Activated T-cell treated with anti-CD3 and anti-CD28 coated beads for 4 hours (primary cell): ENCODE measurements around the gene NCL.
A peak's percentile ranks its signal among the peaks of the same experiment; 100 is the strongest.
"Not testable (repeated sequence)": the region's sequence is repeated elsewhere in the genome, so short reads cannot be mapped to it uniquely, and the experiment has no call there.

Experiments used
- DNase-seq: peaks from one replicate; pipeline ENCODE4 v3.0.0-alpha.2; 2020

Gene NCL

DNA sequence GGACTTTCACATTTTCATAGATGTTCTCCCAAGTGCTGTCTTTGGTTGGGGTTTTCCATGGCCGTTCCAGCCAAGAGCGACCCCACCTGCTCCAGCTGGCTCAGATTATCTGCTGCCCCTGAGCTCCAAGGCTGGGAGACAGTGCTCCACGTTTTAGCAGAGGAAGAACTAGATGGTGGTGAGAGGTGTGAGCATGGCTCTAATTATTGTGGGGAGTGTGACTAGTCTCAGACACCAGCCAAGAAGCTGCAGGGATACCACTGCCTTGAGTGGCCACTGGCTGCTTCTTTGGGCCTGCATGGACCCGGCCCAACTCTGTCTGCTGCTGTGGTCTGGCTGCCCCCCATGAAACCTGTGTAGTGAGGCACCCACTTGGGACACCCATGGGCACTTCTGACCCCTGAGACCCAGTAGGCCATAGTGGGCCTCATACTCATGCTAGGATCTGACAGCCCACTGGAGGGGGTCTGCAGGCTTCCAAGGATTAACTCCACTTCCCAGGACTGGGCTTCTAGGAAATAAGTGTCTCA is 2.8 kb upstream of the NCL start:
- DNase-seq = no peak

DNA sequence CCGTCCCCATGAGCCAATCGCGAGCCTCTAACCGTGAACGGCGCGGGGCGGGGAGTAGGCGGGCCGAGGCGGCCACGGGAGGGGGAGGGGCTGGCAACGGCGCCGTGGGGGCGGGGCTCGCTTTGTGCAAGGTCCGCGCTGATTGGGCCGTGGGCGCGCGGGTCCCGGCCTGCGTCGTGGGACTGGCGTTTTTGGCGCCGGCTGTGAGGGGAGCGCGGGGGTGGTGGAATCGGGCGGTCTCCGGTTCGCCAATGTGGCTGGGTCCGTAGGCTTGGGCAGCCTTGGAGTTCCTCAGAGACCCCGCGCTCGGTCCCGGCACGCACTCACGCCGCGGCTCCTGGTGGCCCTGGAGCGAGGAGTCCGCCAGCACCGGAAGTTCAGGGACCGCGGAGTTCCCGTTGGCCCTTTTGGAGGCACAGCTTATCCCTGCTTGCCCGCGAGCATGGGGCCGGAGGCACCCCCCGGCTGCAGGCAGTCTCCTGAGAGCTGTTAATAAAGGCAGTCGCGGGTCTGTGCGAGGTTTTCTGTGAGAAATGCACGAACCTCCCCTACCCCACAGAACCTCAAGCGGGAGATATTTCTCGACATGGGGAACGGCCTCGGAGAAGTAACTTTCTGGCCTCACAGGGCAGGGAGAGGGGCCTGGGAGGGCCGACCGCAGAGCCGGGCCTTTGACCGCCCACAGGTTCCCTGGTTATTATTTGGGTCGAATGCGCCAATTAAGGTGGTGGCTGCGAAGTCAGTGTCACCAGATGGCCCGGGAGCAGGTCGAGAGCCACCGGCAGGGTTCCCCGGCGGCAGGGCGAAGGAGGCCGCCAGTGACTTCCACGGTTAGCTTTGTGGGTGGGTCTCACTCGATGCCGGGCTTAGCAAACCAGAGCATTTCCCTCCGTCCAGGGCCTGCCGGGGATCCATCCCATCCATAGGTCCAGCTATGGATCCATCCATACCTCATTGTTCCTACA is 574 bp upstream of the NCL start:
- DNase-seq = peak; percentile 99

DNA sequence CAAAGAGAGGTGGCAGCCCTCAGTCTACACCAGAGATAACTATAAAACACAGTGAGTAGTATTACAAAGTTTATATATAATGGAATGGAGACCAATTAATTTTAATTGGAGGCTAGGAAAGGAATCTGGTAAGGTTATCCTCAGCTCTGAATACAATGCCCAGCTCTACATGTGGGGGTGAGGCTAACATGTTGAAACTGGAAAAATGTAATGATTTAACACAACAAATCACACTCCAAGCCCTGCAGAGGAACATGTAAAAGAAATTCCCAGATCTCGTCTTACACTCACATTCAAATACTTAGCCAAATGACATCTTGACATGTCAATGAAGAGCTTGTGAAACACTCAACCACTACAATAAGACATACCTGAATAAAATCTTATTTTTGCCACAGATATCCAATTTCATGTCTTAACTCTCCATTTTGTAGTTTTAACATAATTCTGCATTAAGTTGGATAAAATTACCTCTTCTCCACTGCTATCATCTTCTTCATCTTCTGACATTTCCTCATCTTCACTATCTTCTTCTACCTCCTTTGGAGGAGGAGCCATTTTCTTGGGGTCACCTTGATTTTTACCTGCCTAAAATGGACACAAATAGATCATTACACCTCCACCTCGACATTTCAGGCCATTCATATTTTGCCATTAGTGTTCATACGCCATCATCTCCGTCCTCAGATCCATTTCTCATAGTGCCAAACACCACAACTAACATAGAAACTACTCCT is 1.4 kb downstream of the NCL start:
- no peak for DNase-seq

DNA sequence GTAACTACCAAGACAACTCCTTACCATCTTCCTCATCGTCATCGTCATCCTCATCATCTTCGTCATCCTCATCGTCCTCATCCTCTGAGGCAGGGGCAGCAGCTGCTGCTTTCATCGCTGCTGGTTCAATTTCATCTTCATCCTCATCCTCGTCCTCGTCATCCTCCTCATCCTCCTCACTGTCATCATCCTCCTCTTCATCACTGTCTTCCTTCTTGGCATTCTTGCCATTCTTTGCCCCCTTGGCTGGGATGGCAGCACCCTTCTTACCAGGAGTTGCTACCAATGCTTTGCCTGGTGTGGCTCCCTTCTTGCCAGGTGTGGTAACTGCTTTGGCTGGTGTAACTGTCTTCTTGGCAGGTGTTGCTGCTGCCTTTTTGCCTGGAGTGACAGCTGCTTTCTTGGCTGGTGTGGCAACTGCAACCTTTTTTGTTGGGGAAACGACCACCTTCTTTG is 2.7 kb downstream of the NCL start:
- DNase-seq = no peak

DNA sequence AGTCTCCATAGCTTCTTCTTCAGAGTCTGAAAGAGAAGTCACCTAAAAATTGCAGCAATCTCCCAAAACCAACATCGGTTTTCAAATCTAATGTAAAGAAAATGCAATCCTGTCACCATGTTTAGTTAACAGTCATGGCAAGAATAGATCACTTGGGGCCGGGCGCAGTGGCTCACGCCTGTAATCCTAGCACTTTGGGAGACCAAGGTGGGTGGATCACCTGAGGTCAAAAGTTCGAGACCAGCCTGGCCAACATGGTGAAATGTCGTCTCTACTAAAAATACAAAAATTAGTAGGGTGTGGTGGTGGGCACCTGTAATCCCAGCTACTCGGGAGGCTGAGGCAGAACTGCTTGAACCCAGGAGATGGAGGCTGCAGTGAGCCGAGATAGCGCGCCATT is 3.4 kb downstream of the NCL start:
- not testable (repeated sequence) for DNase-seq

DNA sequence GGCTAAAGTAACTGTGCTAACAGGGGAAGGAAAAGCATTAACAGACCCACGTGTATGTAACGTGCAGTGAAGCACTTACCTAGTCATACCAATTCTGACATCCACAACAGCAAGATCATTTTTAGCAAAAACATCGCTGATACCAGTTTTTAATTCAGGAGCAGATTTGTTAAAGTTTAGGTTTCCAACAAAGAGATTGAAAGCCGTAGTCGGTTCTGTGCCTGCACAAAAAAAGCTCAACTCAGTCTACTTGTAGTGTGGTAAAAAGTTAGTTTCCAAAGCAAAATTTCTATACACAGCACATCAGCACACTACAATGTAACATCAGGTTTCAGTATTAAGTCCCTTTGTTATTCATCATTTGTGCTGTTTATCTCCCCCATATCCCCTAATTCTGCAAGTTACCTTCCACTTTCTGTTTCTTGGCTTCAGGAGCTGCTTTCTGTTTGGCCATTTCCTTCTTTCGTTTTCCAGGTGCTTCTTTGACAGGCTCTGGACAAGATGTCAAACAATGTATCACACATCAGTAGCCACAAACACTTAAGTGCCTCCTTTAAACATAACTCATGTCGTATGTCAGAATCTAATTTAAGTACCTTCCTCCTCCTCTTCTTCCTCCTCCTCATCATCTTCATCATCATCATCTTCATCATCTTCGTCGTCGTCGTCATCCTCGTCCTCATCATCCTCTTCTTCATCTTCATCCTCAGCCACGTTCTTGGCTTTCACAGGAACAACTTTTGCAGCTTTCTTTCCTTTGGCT is 4.0 kb downstream of the NCL start:
- DNase-seq = no peak

DNA sequence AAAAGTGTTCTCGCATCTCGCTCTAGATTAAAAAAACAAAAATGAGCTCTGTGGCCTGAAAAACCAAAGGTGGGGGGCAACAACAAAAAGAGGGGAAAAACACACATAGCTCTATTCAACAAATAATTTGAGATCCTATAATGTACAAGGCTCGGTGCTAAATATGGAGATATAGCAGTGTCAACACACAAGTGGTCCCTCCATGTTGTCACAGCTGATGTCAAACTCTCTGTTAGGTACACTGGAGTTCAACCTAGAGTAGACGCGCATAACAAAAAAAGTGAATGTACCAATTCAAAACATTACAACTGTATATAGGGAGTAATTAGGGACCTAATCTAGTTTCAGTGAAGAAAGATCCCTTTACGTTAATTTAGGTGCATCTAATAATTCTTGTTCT is 5.9 kb downstream of the NCL start:
- DNase-seq = no peak

DNA sequence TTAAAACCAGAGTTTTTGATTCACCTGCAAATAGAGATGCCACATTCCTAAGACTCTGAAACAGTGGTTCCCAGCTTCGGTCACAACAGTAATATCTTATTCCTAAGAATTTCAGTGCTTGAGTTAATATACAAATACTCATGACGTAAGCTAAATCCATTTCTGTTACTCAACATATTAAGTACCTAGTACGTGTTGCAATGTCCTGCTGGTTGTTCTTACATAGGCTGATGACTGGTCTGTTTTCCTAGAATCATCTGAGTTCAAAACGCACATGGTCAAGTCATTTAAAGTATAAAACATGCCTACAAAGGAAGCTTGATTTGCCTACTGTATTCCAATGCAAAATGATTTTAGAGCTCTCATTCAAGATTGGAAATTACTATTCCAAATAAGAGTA is 7.2 kb downstream of the NCL start:
- DNase-seq = no peak

DNA sequence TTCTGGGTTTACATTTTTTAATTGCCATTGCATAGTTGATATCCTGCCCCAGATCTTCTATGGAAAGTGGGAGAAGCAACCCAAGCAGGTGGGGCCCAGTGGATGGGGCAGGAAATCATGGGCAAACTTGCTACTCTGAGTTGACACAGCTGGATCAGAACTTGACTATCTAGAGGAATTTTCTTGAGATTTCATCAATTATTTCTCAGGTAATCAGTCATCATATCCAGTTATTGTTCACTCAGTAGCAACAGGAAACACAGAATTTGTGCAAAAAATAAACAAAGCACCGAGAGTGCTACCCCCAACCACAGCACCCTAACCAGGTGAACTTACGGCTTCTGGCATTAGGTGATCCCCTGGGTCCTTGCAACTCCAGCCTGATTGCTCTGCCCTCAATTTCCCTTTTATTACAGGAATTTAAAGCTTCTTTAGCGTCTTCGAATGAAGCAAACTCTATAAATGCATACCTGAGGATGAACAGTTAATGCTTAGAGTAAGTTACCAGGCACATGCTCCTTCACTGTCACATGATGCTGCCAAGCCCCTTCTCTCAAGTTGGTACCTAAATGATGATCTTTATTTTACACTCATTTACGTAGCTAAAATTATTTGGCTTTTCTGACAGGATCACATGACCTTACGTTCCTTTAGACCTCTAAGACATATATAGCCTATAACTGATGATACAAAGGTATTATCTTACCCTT is 7.8 kb downstream of the NCL start:
- no peak for DNase-seq

DNA sequence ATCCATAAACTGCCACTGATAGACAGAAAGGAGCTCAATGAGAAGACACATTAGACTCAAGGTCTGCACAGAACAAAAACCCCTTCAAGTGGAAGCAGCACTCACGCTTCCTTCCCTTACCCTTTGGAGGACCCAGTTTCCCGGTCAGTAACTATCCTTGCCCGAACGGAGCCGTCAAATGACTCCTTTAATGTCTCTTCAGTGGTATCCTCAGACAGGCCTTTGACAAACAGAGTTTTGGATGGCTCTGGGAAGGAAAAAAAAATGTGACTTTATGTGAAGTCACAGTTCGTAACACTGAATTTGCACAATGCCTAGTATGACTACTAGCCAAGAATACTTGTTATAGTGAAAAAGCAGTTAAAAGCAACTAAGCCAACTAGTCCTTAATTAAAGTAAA is 8.4 kb downstream of the NCL start:
- DNase-seq = no peak

DNA sequence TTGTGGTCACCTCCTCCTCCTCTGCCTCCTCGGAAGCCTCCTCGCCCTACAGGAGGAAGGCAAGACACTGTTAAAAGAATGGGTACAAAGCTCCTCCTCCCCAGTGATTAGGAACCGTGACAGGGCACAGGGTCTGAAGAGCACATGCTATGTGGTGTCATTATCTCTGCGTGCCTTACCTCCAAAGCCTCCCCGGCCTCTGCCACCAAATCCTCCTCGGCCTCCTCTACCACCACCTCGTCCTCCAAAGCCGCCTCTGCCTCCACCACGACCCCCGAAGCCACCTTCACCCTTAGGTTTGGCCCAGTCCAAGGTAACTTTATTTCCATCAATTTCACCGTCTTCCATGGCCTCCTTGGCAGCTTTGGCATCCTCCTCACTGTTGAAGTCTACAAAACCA is 9.1 kb downstream of the NCL start:
- DNase-seq = no peak

DNA sequence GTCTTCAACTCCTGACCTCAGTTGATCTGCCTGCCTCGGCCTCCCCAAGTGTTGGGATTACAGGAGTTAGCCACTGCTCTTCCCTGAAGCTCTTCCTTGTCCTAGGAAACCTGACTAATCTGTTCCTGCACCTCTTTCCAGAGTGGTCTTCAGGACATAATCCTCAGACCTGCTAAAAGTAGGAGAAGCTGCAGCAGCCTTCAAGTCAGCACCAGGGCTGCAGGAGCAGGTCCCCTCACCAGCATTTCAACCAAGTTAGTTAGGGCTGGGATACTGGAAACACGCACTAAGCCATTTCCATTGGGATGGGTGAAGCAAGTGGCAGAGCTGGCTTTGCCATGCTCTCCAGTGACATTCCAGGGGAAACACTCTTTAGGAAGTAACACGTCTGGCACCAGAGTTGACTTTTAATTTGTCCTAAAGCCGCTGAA is 9.9 kb downstream of the NCL start:
- DNase-seq = no peak

DNA sequence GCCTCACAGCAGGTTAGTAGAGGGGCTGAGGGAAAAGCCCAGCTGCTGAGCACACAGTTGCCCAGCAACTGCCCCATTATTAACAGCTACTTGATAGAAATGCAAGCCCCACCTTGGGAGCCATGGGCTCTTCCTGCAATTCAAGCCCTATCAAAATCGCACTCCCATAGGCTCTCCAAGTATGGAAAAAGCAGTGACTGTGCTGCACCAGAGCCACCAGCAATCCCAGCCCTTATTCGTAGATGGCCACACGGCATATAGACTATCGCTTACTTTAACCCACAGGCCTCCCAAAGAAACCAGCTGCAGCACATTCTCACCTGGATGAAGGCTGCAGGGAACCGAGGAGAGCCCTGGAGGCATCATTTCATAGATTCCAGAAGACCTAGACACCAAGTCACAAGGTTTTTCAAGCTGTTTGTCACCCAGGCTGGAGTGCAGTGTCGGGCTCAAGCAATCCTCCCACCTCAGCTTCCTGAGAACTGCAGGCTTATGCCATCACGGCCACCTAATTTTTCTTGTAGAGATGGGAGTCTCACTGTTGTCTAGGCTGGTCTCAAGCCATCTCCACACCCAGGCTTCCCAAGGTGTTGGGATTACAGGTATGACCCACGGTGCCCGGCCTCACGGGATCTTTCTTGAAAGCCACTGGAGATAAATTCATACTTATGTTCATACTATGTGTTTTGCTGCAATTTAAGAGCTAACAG is 11.3 kb downstream of the NCL start:
- DNase-seq = no peak

DNA sequence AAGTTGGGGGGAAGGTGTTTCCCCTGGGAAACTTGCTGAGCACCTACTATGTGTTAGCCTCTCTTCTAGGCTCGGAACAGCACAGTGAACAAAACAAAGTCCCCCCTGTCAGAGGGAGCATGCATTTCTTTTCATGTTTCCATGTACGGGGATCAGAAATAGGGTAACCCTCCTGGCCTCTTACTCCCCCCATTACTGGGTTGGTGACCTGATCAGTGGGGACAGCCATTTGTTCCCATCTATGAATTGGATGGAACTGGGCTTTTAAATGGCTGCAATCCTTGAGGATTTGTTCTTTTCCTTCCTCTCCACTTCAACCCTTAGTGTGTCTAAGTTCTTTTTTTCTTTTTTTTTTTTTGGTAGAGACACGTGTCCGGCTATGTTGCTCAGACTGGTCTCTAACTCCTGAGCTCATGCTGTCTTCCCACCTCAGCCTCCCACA is 13.7 kb downstream of the NCL start:
- no peak for DNase-seq

DNA sequence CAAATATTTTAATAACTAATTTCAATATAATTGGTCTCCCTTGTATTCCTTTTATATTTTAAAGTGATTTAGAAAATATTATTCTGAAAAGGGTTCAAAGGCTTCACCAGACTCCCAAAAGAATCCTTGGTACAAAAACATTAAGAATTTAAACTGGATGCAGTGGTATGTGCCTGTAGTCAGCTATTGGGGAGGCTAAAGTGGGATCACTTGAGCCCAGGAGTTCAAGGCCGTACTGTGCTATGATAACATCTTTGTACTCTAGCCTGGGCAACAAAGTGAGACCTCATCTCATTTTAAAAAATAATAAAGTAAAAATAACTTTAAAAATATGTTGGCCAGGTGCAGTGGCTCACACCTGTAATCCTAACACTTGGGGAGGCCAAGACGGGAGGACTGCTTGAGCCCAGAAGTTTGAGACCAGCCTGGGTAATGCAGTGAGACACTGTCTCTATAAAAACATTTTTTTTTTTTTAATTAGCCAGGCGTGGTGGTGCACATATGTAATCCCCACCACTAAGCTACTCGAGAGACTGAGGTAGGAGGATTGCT is 14.7 kb downstream of the NCL start:
- no peak for DNase-seq

DNA sequence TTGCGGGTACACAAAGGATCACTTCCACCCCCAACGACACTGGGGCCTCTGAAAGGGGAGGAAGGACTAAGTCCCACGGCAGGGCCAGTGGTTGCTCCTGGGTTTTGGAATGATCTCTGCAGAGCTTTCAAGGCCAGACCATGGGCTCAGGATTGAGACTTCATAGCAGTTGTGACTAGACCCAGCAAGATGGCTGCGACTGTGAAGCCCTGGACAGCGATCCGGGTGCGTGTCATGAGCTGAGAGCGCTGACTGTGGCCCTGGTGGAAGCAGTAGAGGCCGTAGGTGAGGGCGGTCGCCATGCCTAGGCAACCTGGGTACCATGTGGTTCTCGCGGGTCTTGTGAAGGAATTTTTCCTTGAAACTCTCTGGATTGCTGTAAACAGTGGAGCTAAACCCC is 27.3 kb downstream of the NCL start:
- no peak for DNase-seq

DNA sequence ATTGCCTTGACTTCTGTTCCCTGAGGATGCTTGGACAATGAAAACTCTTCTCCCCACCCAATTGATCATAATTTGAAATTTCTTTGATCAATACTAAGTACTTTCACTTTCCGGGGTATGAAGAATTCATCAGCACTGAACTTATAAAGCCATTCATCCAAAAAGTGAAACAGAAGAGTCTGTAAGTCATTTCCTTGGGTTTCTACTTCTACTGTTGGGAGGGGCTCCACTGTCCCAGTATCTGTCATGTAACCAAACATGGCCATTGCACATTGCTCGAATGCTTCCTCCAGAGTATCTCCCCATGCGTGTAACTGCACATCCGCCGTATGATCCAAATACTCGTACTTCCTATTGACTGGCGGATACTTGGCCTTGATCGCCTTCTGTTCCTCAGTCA is 30.3 kb downstream of the NCL start:
- DNase-seq = no peak

DNA sequence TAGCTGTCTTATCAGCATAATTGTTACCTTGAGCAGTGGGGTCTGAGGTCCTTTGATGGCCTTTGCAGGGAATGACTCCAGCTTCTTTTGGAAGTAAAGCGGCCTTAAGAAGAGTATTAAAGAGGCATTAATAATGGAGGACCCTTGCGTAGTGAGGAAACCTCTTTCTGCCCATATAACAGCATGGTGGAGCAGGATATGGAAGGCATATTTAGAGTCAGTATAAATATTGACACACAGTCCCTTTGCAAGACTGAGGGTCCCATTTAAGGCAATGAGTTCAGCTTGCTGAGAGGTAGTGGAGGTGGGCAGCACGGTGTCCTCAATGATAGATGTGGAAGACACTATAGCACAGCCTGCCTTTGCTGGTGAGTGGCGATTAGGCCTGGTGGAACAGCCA is 32.7 kb downstream of the NCL start:
- DNase-seq = no peak

DNA sequence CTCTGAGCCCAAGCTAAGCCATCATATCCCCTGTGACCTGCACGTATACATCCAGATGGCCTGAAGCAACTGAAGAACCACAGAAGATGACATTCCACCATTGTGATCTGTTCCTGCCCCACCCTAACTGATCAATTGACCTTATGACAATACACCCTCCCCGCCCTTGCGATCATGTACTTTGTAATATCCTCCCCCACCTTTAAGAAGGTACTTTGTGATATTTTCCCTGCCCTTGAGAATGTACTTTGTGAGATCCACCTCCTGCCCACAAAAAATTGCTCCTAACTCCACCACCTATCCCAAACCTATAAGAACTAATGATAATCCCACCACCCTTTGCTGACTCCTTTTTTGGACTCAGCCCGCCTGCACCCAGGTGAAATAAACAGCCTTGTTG is 33.8 kb downstream of the NCL start:
- not testable (repeated sequence) for DNase-seq

DNA sequence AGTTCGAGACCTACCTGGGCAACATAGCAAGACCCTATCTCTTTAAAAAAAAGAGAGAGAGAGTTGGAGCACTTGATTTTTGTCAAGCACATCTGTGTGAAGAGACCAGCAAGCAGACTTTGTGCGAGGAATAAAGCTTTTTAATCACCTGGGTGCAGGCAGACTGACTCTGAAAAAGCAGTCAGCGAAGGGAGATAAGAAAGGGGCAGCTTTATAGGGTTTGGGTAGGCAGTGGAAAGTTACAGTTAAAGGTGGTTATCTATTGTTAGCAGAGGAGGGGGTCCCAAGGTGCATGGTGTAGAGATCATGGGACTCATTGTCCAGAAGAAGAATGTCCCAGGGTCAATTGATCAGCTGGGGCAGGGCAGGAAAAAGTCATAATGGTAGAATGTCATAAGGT is 34.4 kb downstream of the NCL start:
- no peak for DNase-seq

DNA sequence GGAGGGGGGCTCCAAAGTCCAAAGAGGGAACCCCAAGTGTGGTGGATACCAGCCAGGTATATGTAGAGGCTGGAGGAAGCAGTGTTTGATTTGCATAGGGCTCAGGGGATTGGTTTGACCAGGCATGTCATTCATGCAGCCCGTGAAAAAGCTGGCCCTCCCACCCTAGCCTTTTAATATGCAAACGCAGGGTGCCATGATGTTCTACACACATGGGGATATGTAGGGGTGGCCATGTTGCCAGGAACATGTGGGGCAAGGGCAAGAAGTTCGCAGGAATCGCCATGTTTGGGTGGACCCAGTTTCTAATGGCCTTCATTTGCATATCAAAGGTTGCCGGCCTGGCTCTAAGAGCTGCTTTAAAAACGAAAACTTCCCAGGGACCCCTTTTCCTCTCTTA is 35.1 kb downstream of the NCL start:
- DNase-seq = no peak
